Mesendoderm (in vitro differentiated cells): Measurements from ENCODE around the gene PDZD8.
"Not testable (repeated sequence)": the region's sequence is repeated elsewhere in the genome, so short reads cannot be mapped to it uniquely, and the experiment has no call there.

ENCODE experiments used
- DNase-seq: peaks from one replicate; pipeline ENCODE4 v3.0.0; 2013
- H2AK5ac ChIP-seq: 2 replicates; pipeline ENCODE4 v1.6.1; 2013; ENCODE audit warnings: low read length, inconsistent platforms
- H2BK120ac ChIP-seq: 2 replicates; pipeline ENCODE4 v1.6.1; 2013; ENCODE audit warnings: low read depth, mild to moderate bottlenecking, low read length, moderate library complexity, mixed read lengths
- H2BK15ac ChIP-seq: replicated peaks from 2 replicates; pipeline ENCODE4 v1.6.1; 2013; ENCODE audit warnings: low read depth, mild to moderate bottlenecking, moderate library complexity
- H2BK5ac ChIP-seq: 2 replicates; pipeline ENCODE4 v1.6.1; 2013; ENCODE audit warnings: low read length, inconsistent platforms
- H3K18ac ChIP-seq: 2 replicates; pipeline ENCODE4 v1.6.1; 2013; ENCODE audit warnings: mild to moderate bottlenecking, low read length, mixed read lengths
- H3K23ac ChIP-seq: one replicate; pipeline ENCODE4 v1.6.1; 2013; ENCODE audit warnings: low read length
- H3K27ac ChIP-seq: 2 replicates; pipeline ENCODE4 v1.5.1; 2013; ENCODE audit warnings: low read depth, mild to moderate bottlenecking, inconsistent platforms, low read length, moderate library complexity
- H3K27me3 ChIP-seq: 2 replicates; pipeline ENCODE4 v1.6.1; 2013; ENCODE audit warnings: low read length, control low read depth, mild to moderate bottlenecking, inconsistent platforms; ENCODE audit not compliant: insufficient read depth, poor library complexity
- H3K36me3 ChIP-seq: 2 replicates; pipeline ENCODE4 v1.6.1; 2013; ENCODE audit warnings: low read length, inconsistent platforms; ENCODE audit not compliant: control insufficient read depth, insufficient read depth
- H3K4ac ChIP-seq: one replicate; pipeline ENCODE4 v1.6.1; 2013; ENCODE audit warnings: low read depth, mild to moderate bottlenecking, low read length, moderate library complexity
- H3K4me1 ChIP-seq: 2 replicates; pipeline ENCODE4 v1.6.1; 2013; ENCODE audit warnings: low read depth, low read length, inconsistent platforms; ENCODE audit not compliant: control insufficient read depth
- H3K4me2 ChIP-seq: 2 replicates; pipeline ENCODE4 v1.6.1; 2013; ENCODE audit warnings: low read length
- H3K4me3 ChIP-seq: 2 replicates; pipeline ENCODE4 v1.5.1; 2013; ENCODE audit warnings: mild to moderate bottlenecking, low read length
- H3K56ac ChIP-seq: one replicate; pipeline ENCODE4 v1.6.1; 2013; ENCODE audit warnings: low read length
- H3K79me1 ChIP-seq: 2 replicates; pipeline ENCODE4 v1.6.1; 2013; ENCODE audit warnings: low read length, inconsistent platforms
- H3K79me2 ChIP-seq: 2 replicates; pipeline ENCODE4 v1.6.1; 2013; ENCODE audit warnings: mild to moderate bottlenecking, low read length; ENCODE audit not compliant: control insufficient read depth, insufficient read depth
- H3K9ac ChIP-seq: 2 replicates; pipeline ENCODE4 v1.6.1; 2013; ENCODE audit warnings: low read length, inconsistent platforms
- H4K5ac ChIP-seq: one replicate; pipeline ENCODE4 v1.6.1; 2013; ENCODE audit warnings: low read length
- H4K8ac ChIP-seq: one replicate; pipeline ENCODE4 v1.6.1; 2013; ENCODE audit warnings: low read depth, mild to moderate bottlenecking, control low read depth, low read length, moderate library complexity
- WGBS: extraction: QIAGEN DNeasy Blood & Tissue Kit; methylation state at CpG from one replicate; pipeline ENCODE4 v1.1.7; 2013; ENCODE audit warnings: low lambda C conversion rate, missing lambda C conversion rate; ENCODE audit not compliant: insufficient coverage; ENCODE audit errors: extremely low coverage; 5-methylcytosine and 5-hydroxymethylcytosine counted together

The PDZD8 gene

GRCh38 chr10:117240621-117241529 is 134.4 kb downstream of the PDZD8 start, which contains the start of gene SLC18A2:
TSS of gene SLC18A2 (plus strand) at chr10:117241114. CDS start at chr10:117241694, 580 bp downstream.
- H2BK5ac ChIP-seq, result no peak within 1 kb of the TSS
- no peak within 1 kb of the TSS for H4K5ac ChIP-seq
- H3K23ac ChIP-seq, result no peak within 1 kb of the TSS
- no peaks in the 10 kb centered on the region for H3K4me1 ChIP-seq
- peak within 1 kb of the TSS; percentile 51 for H3K56ac ChIP-seq
- no peak within 1 kb of the TSS for H3K27ac ChIP-seq
- peaks cover 3% of the 10 kb centered on the region for H3K27me3 ChIP-seq
- H3K79me1 ChIP-seq, result no peaks in the 10 kb centered on the region
- no peak within 1 kb of the TSS for H3K4me3 ChIP-seq
- no peak for DNase-seq
- no peak within 1 kb of the TSS for H3K18ac ChIP-seq
- H3K9ac ChIP-seq, result no peak within 1 kb of the TSS
- no peak within 1 kb of the TSS for H2BK120ac ChIP-seq
- H3K4me2 ChIP-seq, result peak within 1 kb of the TSS; percentile 36
- no peaks in the 10 kb centered on the region for H3K79me2 ChIP-seq
- no peak within 1 kb of the TSS for H3K4ac ChIP-seq
- no CpG with 5 or more reads among the region's 93 CpGs for WGBS
- no peak within 1 kb of the TSS for H2AK5ac ChIP-seq
- no peaks in the 10 kb centered on the region for H3K36me3 ChIP-seq
- H4K8ac ChIP-seq, result no peak within 1 kb of the TSS
- H2BK15ac ChIP-seq, result no peak within 1 kb of the TSS

DNA sequence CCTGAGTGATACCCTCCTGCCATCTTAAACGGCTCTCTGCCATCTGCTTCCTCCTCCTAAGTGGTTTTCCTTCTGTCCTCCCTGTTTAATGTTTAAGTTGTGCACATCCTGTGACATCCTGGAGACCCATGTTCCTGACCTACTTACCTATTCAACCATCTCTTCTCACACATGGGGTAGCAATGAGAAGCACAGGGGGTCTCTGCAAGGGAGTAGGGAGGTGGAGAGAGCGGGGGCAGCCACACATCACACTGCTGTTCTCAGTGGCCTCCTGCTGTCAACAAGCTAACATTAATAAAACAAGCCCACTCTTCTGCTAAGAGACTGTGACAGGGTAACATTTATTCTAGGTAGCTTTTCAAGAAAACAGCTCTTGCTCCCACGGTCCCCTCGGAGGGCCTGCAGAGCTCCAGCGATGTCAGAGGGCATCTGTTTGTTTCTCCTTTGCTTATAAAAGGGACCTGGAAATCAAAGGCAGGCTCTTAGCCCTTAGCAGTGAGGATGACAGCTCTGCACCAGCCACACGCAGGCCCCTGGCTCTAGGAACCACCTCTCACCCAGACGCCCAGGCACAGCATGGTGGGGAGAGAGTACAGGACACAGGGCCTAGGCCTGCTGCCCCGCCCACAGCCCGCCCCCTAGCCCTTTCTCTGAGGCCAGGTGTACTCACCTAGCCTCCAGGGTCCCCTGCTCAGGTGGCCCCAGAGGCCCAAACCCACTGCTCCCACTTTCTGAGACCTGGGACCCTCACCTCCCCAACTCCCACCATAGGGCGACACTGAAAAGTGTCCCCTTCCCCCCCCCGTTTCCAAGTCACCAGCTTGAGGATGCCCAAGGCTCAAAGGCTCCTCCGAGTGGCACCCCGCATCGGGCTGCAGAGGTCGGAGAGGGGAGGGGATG is 135.3 kb downstream of the PDZD8 start:
- H3K23ac ChIP-seq, result no peak overlapping the region
- H4K5ac ChIP-seq, result no peak overlapping the region
- no peaks in the 10 kb centered on the region for H3K36me3 ChIP-seq
- no peak overlapping the region for H3K9ac ChIP-seq
- H3K79me2 ChIP-seq, result no peaks in the 10 kb centered on the region
- H3K4me2 ChIP-seq, result peak overlapping the region; percentile 0
- no peak overlapping the region for H2AK5ac ChIP-seq
- no peak overlapping the region for H2BK120ac ChIP-seq
- no peaks in the 10 kb centered on the region for H3K79me1 ChIP-seq
- no peak overlapping the region for H3K27ac ChIP-seq
- H3K4me3 ChIP-seq, result no peak overlapping the region
- no peak overlapping the region for H4K8ac ChIP-seq
- H3K18ac ChIP-seq, result no peak overlapping the region
- no peak for DNase-seq
- no peak overlapping the region for H3K56ac ChIP-seq
- no peak overlapping the region for H2BK5ac ChIP-seq
- H2BK15ac ChIP-seq, result no peak overlapping the region
- H3K27me3 ChIP-seq, result peaks cover 3% of the 10 kb centered on the region
- no CpG with 5 or more reads among the region's 15 CpGs for WGBS
- no peak overlapping the region for H3K4ac ChIP-seq
- H3K4me1 ChIP-seq, result no peaks in the 10 kb centered on the region

GRCh38 chr10:117239051-117239450 is 136.2 kb downstream of the PDZD8 start:
- no peak overlapping the region for H2BK120ac ChIP-seq
- peaks cover 3% of the 10 kb centered on the region for H3K27me3 ChIP-seq
- H3K56ac ChIP-seq, result no peak overlapping the region
- no peak overlapping the region for H3K4me2 ChIP-seq
- DNase-seq, result no peak
- no peak overlapping the region for H3K23ac ChIP-seq
- no peak overlapping the region for H3K9ac ChIP-seq
- H2AK5ac ChIP-seq, result no peak overlapping the region
- H3K36me3 ChIP-seq, result no peaks in the 10 kb centered on the region
- H3K79me1 ChIP-seq, result no peaks in the 10 kb centered on the region
- no peak overlapping the region for H3K4me3 ChIP-seq
- no peak overlapping the region for H3K18ac ChIP-seq
- no peak overlapping the region for H2BK15ac ChIP-seq
- no peak overlapping the region for H4K8ac ChIP-seq
- H3K4ac ChIP-seq, result no peak overlapping the region
- no peaks in the 10 kb centered on the region for H3K4me1 ChIP-seq
- no CpG with 5 or more reads among the region's 8 CpGs for WGBS
- no peaks in the 10 kb centered on the region for H3K79me2 ChIP-seq
- H2BK5ac ChIP-seq, result no peak overlapping the region
- H3K27ac ChIP-seq, result no peak overlapping the region
- no peak overlapping the region for H4K5ac ChIP-seq

DNA sequence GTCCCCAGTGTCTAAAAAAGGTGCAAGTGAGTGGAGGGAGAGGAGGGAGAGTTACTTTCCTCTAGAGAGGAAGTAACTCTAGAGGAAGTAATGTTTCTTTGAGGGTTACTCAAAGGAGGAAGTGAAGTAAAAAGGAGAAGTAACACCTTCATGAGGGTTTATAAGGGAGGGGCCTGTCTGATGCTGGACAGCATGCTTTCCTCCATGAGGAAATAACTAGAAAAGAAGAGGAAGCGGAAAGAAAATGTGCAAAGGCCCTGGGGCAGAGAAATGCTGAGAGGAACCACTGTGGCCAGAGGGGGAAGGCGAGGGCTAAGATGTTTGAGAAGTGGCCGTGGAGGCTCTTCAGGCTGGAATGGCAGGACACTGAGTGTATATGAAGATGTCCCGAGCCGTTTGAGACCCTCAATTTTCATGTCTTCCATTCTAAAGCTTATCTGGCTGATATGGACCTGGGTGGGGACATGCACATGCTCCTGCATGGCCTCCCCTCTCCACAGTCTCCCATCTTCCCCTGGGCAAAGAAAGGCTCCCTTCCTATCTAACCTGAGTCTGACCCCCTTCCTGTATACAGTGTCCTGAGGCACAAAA is 137.7 kb downstream of the PDZD8 start:
- Histone ChIP-seq H2BK5ac (no peak overlapping the region), H2BK120ac (no peak overlapping the region), H3K4me3 (no peak overlapping the region), H2BK15ac (no peak overlapping the region), H3K79me1 (no peaks in the 10 kb centered on the region), H2AK5ac (no peak overlapping the region), H3K23ac (no peak overlapping the region), H3K56ac (no peak overlapping the region), H3K4me1 (no peaks in the 10 kb centered on the region), H4K8ac (no peak overlapping the region), H3K4ac (no peak overlapping the region), H3K36me3 (no peaks in the 10 kb centered on the region), H3K4me2 (no peak overlapping the region), H3K9ac (no peak overlapping the region), H3K27ac (no peak overlapping the region), H3K27me3 (peaks cover 3% of the 10 kb centered on the region), H3K79me2 (no peaks in the 10 kb centered on the region), H4K5ac (no peak overlapping the region), H3K18ac (no peak overlapping the region)
- DNase-seq, result no peak
- WGBS, result no CpG with 5 or more reads among the region's 5 CpGs

- H2BK5ac ChIP-seq, H2BK120ac ChIP-seq, H3K18ac ChIP-seq, H3K23ac ChIP-seq, H3K36me3 ChIP-seq, DNase-seq, H4K8ac ChIP-seq, H3K4me1 ChIP-seq, H4K5ac ChIP-seq, H3K4me2 ChIP-seq, H2BK15ac ChIP-seq, H3K27me3 ChIP-seq, H3K56ac ChIP-seq, H3K79me1 ChIP-seq, H2AK5ac ChIP-seq, H3K4ac ChIP-seq, H3K27ac ChIP-seq, H3K9ac ChIP-seq, H3K79me2 ChIP-seq, H3K4me3 ChIP-seq: not testable (repeated sequence)
- no CpG with 5 or more reads among the region's 4 CpGs for WGBS
Observed at GRCh38 chr10:117230107-117230506, 145.1 kb downstream of the PDZD8 start.
